HG02970 (cell line): ENCODE data around the gene PTCHD4.
"Not testable (repeated sequence)": the region's sequence is repeated elsewhere in the genome, so short reads cannot be mapped to it uniquely, and the experiment has no call there.

Source experiments
- ATAC-seq: cut with Tn5 transposase; IDR thresholded peaks from one replicate; pipeline ENCODE4 v1.9.1; 2021; ENCODE audit warnings: mild to moderate bottlenecking, moderate library complexity, moderate number of reproducible peaks; ENCODE audit not compliant: unreplicated experiment, low FRiP score

The PTCHD4 gene

GRCh38 chr6:48111143-48111506 lies at the start of gene PTCHD4:
PTCHD4 (minus strand) TSS chr6:48111197; CDS start chr6:48068957, 42,240 bp downstream.
- ATAC-seq = no peak

GRCh38 chr6:48151142-48151541 lies 40.1 kb upstream of the PTCHD4 start:
- ATAC-seq = no peak

GRCh38 chr6:48150701-48151100 lies 39.7 kb upstream of the PTCHD4 start:
- ATAC-seq = no peak

- no peak for ATAC-seq
Observed at GRCh38 chr6:48147051-48147450, 36.1 kb upstream of the PTCHD4 start.

- no peak for ATAC-seq
Observed at GRCh38 chr6:48144021-48144420, 33.0 kb upstream of the PTCHD4 start.

GRCh38 chr6:48141975-48142374 lies 31.0 kb upstream of the PTCHD4 start:
- no peak for ATAC-seq

GRCh38 chr6:48139818-48140614 lies 29.0 kb upstream of the PTCHD4 start:
- no peak for ATAC-seq

GRCh38 chr6:48136856-48137255 lies 25.9 kb upstream of the PTCHD4 start:
- ATAC-seq = no peak

- ATAC-seq = no peak
Observed at GRCh38 chr6:48135323-48136084, 24.5 kb upstream of the PTCHD4 start.

- no peak for ATAC-seq
Observed at GRCh38 chr6:48134246-48134645, 23.2 kb upstream of the PTCHD4 start.

GRCh38 chr6:48123601-48124000 lies 12.6 kb upstream of the PTCHD4 start:
- no peak for ATAC-seq

- ATAC-seq = not testable (repeated sequence)
Observed at GRCh38 chr6:48121983-48122749, 11.2 kb upstream of the PTCHD4 start.

- no peak for ATAC-seq
Observed at GRCh38 chr6:48116699-48117645, 6.0 kb upstream of the PTCHD4 start.

GRCh38 chr6:48113130-48113529 lies 2.1 kb upstream of the PTCHD4 start:
- ATAC-seq = no peak

- no peak for ATAC-seq
Observed at GRCh38 chr6:48111575-48111974, 578 bp upstream of the PTCHD4 start.

- no peak for ATAC-seq
Observed at GRCh38 chr6:48110436-48111142, 408 bp downstream of the PTCHD4 start.

- no peak for ATAC-seq
Observed at GRCh38 chr6:48109944-48110343, 1.1 kb downstream of the PTCHD4 start.

- ATAC-seq = not testable (repeated sequence)
Observed at GRCh38 chr6:48102476-48103195, 8.4 kb downstream of the PTCHD4 start.

- ATAC-seq = no peak
Observed at GRCh38 chr6:48101290-48101689, 9.7 kb downstream of the PTCHD4 start.
